HG03139 (cell line): Measurements from ENCODE around the gene MAT1A.
"Not testable (repeated sequence)": the region's sequence is repeated elsewhere in the genome, so short reads cannot be mapped to it uniquely, and the experiment has no call there.

ENCODE experiments used
- ATAC-seq: cut with Tn5 transposase; IDR thresholded peaks from one replicate; pipeline ENCODE4 v1.9.1; 2021; ENCODE audit not compliant: unreplicated experiment

MAT1A gene

DNA sequence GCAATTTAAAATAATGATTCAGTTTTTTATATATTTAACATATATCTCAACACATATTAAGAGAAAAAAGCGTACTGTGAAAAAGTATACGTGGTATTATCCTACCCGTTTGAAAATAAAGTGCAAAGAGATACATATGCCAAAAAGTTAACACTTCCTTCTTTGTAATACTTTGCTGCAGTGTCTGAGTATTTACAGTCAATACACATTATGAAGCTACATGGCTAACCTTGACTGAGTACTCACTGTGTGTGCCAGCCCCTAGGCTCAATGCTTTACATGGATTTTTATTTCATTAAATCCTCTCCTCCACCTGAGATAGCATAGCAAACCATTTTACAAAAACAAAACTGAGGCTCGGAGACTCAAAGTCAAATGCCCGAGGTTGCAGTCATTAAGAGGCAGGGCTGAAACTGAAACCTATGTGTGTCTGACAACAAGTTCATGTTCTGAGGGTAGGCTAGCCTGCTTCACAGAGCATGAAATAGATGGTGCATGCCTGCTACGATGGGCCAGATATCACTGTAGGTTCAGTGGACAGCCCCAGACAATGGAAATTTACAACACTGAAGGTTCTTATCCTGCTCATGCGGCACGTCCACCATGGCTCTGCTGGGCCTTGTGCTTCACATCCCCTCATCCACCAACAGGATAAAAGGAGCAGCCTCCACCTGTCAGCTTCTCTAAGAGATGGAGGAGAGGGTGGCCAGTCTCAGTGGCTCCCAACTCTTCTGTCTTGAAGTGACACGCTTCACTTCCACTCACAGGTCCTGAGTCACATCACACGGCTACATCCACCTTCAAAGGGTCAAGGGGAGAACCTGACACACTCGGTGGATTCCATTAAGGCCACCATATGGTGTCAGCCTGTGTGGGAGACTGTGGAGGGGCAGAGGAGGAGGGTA lies 54.9 kb downstream of the MAT1A start:
- ATAC-seq: peak; percentile 100

DNA sequence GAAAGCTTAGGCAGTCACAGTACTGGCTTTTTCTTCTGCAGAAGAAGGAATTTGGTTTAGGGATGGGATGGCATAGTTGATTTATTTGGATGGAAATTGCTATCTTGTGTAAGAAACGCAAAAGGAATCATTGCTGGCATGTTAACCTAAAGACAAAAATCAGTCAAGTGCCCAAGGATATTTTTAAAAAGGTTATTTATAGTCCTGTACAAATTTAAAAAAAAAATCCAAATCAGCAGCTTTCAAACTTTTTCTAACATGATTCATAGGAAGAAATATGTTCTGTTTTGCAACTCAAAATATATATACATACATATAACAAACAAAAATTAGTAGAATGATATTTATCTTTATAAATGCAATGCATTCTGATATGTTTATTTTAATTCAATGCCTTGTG lies 55.6 kb downstream of the MAT1A start:
- ATAC-seq: not testable (repeated sequence)

DNA sequence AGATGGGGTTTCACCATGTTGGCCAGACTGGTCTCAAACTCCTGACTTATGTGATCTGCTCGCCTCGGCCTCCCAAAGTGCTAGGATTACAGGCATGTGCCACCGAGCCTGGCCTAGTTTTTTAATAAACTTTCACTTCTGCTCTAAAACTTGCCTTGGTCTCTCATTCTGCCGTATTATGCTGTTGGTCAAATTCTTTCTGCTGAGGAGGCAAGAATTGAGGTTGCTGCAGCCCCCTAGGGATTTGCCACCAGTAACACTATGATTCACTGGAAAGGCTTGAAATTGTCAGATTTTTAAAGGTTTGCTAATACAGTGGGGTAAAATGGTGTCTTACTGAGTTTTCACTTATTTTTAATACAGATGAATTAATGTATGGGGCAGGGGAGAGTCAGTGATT lies 62.7 kb downstream of the MAT1A start:
- not testable (repeated sequence) for ATAC-seq

DNA sequence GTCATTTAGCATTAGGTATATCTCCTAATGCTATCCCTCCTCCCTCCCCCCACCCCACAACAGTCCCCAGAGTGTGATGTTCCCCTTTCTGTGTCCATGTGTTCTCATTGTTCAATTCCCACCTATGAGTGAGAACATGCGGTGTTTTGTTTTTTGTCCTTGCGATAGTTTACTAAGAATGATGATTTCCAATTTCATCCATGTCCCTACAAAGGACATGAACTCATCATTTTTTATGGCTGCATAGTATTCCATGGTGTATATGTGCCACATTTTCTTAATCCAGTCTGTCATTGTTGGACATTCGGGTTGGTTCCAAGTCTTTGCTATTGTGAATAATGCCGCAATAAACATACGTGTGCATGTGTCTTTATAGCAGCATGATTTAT lies 66.4 kb downstream of the MAT1A start:
- not testable (repeated sequence) for ATAC-seq
